ENCODE measurements around the gene SLC26A2. TPM values are rescaled to one million over a fixed set of nuclear protein-coding genes. Genes with fewer than 3 reads are reported as not detected.
"Not testable (repeated sequence)": the region's sequence is repeated elsewhere in the genome, so short reads cannot be mapped to it uniquely, and the experiment has no call there.

Gene SLC26A2
- total RNA-seq, 1 donor from 2014 or later = 8.3 TPM

DNA sequence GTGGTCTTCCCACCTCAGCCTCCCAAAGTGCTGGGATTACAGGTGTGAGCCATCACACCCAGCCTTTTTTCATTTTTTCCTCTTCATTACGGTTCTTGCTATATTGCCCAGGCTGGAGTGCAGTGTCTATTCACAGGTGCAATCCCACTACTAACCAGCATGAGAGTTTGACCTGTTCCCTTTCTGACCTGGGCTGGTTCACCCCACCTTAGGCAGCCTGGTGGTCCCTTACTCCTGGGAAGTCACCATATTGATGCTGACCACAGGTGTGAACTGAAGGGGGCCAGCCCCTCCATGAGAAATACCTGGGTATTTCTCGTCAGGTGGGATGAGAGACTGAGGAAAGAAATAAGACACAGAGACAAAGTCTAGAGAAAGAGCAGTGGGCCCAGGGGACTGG lies 18.4 kb upstream of the SLC26A2 start:
- Mint-ChIP-seq H3K4me3 (no peak overlapping the region), H3K4me1 (peaks cover 6% of the 10 kb centered on the region), H3K27ac (no peak overlapping the region), H3K9me3 (no peaks in the 10 kb centered on the region), H3K27me3 (peaks cover 8% of the 10 kb centered on the region), H3K36me3 (ENCODE audit: low read depth) (no peaks in the 10 kb centered on the region)
- no peak for DNase-seq
- intact Hi-C loops (cut with micrococcal nuclease) = no loop called here

- H3K27me3 Mint-ChIP-seq; H3K4me1 Mint-ChIP-seq; H3K27ac Mint-ChIP-seq; DNase-seq; H3K9me3 Mint-ChIP-seq; H3K36me3 Mint-ChIP-seq (ENCODE audit: low read depth); H3K4me3 Mint-ChIP-seq; intact Hi-C loops (cut with micrococcal nuclease): not testable (repeated sequence)
Observed at GRCh38 chr5:149942741-149943169, 17.8 kb upstream of the SLC26A2 start.

GRCh38 chr5:149943177-149943949 lies 17.2 kb upstream of the SLC26A2 start:
- H3K4me3 Mint-ChIP-seq; H3K36me3 Mint-ChIP-seq (ENCODE audit: low read depth); H3K27ac Mint-ChIP-seq; H3K27me3 Mint-ChIP-seq; H3K9me3 Mint-ChIP-seq; DNase-seq; H3K4me1 Mint-ChIP-seq; intact Hi-C loops (cut with micrococcal nuclease): not testable (repeated sequence)

GRCh38 chr5:149944666-149945065 lies 15.9 kb upstream of the SLC26A2 start, which contains the start of gene PDE6A:
Gene PDE6A, minus strand, starts transcription at chr5:149944793. Its CDS starts 120 bp downstream, at chr5:149944673.
- intact Hi-C loops (cut with micrococcal nuclease) = no loop called here
- Mint-ChIP-seq H3K4me1 (peaks cover 6% of the 10 kb centered on the region), H3K36me3 (ENCODE audit: low read depth) (no peaks in the 10 kb centered on the region), H3K4me3 (no peak within 1 kb of the TSS), H3K9me3 (no peaks in the 10 kb centered on the region), H3K27ac (no peak within 1 kb of the TSS), H3K27me3 (peaks cover 10% of the 10 kb centered on the region)
- no peak for DNase-seq

- no peak for DNase-seq
- Mint-ChIP-seq H3K4me1 (no peaks in the 10 kb centered on the region), H3K27me3 (peaks cover 16% of the 10 kb centered on the region), H3K36me3 (ENCODE audit: low read depth) (no peaks in the 10 kb centered on the region), H3K27ac (no peak overlapping the region), H3K4me3 (no peak overlapping the region), H3K9me3 (no peaks in the 10 kb centered on the region)
- intact Hi-C loops (cut with micrococcal nuclease) = no loop called here
Observed at GRCh38 chr5:149946118-149946517, 14.4 kb upstream of the SLC26A2 start.

DNA sequence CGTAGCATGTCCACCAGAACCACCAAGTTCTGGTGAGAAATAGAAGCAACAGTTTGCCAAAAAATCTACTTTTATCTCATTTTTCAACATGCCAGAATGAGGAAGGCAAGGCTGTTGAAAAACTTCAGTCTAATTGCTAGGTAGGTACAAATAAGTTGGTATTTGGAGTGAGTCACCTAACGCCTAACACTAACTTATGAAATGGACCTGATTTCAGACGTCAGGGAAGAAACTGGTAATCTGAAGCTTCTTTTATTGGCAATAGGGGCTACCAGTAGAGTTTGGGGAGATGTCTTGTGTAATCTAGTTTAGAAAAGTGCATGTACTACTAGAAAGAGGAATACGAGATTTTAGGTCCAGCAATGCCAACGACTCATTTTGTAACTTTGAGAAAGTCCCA lies 11.6 kb upstream of the SLC26A2 start:
- no peaks in the 10 kb centered on the region for H3K9me3 Mint-ChIP-seq
- no peaks in the 10 kb centered on the region for H3K4me1 Mint-ChIP-seq
- H3K4me3 Mint-ChIP-seq = no peak overlapping the region
- H3K36me3 Mint-ChIP-seq (ENCODE audit: low read depth) = no peaks in the 10 kb centered on the region
- DNase-seq = no peak
- no peak overlapping the region for H3K27ac Mint-ChIP-seq
- H3K27me3 Mint-ChIP-seq = peaks cover 23% of the 10 kb centered on the region
- intact Hi-C loops (cut with micrococcal nuclease) = no loop called here

DNA sequence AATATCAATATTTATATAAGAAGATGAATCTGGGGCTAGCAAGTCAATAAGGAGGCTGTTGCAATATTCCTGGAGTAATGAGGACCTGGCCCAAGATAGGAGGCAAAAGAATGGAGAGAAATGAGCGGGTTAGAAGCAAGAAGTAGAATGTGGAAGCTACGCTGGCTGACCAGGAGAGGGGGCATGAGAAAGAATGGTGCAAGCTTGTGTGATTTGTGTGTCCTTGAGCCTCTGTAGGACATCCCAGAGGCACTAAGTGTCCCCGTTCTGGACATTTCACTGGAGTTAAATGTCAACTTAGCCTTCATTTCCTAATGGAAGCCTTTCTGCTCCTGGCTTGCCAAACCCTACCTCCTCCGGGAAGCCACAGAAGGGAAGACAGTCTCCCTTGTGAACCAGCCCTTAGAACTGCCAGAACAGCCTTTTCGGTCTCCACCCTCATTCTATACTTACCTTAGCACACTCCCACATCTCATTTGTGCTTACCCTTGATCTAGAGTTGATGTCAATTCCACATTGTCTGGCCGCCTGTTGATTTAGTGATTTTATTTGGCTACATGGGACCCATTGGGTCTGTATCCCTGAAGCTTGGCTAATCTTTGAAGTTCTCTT lies 9.3 kb upstream of the SLC26A2 start:
- Mint-ChIP-seq H3K36me3 (ENCODE audit: low read depth) (no peaks in the 10 kb centered on the region), H3K4me3 (no peak overlapping the region), H3K27ac (no peak overlapping the region), H3K9me3 (no peaks in the 10 kb centered on the region), H3K4me1 (no peaks in the 10 kb centered on the region), H3K27me3 (peaks cover 22% of the 10 kb centered on the region)
- intact Hi-C loops (cut with micrococcal nuclease) = no loop called here
- no peak for DNase-seq

GRCh38 chr5:149953436-149954121 lies 7.0 kb upstream of the SLC26A2 start:
- H3K9me3 Mint-ChIP-seq = no peaks in the 10 kb centered on the region
- H3K27me3 Mint-ChIP-seq = peaks cover 12% of the 10 kb centered on the region
- intact Hi-C loops (cut with micrococcal nuclease) = no loop called here

GRCh38 chr5:149954798-149955197 lies 5.8 kb upstream of the SLC26A2 start:
- H3K27me3 Mint-ChIP-seq = peaks cover 12% of the 10 kb centered on the region
- intact Hi-C loops (cut with micrococcal nuclease) = no loop called here
- H3K27ac Mint-ChIP-seq = no peak overlapping the region
- H3K9me3 Mint-ChIP-seq = peaks cover 5% of the 10 kb centered on the region
- peaks cover 6% of the 10 kb centered on the region for H3K4me1 Mint-ChIP-seq
- no peaks in the 10 kb centered on the region for H3K36me3 Mint-ChIP-seq (ENCODE audit: low read depth)
- DNase-seq = no peak
- no peak overlapping the region for H3K4me3 Mint-ChIP-seq

More at GRCh38 chr5:149953436-149954121, 7.0 kb upstream of the SLC26A2 start:
- Mint-ChIP-seq H3K36me3 (ENCODE audit: low read depth) (no peaks in the 10 kb centered on the region), H3K4me3 (no peak overlapping the region), H3K4me1 (no peaks in the 10 kb centered on the region), H3K27ac (no peak overlapping the region)
- DNase-seq = no peak

DNA sequence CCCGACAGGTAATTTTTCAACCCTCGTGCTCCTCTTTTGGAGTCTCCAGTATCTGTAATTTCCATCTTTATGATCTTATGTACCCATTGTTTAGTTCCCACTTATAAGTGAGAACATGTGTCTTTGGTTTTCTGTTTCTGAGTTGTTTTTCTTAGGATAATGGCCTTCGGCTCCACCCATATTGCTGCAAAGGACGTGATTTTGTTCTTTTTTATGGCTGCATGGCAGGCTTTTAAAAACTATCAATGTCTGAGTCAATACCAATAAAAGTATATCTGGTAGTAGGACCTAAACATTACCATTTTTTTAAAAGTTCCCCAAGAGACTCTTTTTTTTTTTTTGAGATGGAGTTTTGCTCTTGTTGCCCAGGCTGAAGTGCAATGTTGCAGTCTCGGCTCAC lies 3.9 kb upstream of the SLC26A2 start:
- Mint-ChIP-seq H3K27ac (no peak overlapping the region), H3K27me3 (peaks cover 4% of the 10 kb centered on the region), H3K4me1 (peaks cover 16% of the 10 kb centered on the region), H3K4me3 (no peak overlapping the region), H3K9me3 (peaks cover 5% of the 10 kb centered on the region), H3K36me3 (ENCODE audit: low read depth) (peaks cover 2% of the 10 kb centered on the region)
- intact Hi-C loops (cut with micrococcal nuclease) = no loop called here
- DNase-seq = no peak

DNA sequence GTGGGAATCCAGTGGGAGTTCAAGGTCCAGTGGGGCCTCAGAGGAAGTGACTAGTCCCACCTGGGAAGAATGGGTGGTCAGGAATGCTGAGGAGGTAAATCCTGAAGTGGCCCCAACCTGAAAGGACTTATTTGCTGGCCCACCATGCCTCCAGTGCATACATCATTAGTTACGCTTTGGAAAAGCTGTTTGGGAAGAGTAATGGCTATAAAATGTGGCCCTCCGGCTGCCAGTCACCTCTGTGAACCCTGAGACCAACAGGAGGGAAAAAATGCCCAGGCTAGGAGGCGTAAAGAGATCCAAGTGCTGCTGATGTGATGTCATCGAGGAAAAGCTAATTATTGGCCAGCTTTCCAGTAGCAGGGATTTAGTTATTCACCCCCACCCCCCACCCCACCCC lies 2.7 kb upstream of the SLC26A2 start:
- Mint-ChIP-seq H3K27ac (no peak overlapping the region), H3K9me3 (peaks cover 5% of the 10 kb centered on the region), H3K4me3 (no peak overlapping the region), H3K4me1 (peaks cover 28% of the 10 kb centered on the region), H3K27me3 (no peaks in the 10 kb centered on the region), H3K36me3 (ENCODE audit: low read depth) (peaks cover 6% of the 10 kb centered on the region)
- DNase-seq = no peak
- intact Hi-C loops (cut with micrococcal nuclease) = no loop called here

GRCh38 chr5:149959406-149960236 lies 937 bp upstream of the SLC26A2 start:
- H3K4me1 Mint-ChIP-seq = peaks cover 28% of the 10 kb centered on the region
- DNase-seq = peak; percentile 84
- peaks cover 5% of the 10 kb centered on the region for H3K9me3 Mint-ChIP-seq
- H3K27ac Mint-ChIP-seq = peak overlapping the region; percentile 100
- H3K36me3 Mint-ChIP-seq (ENCODE audit: low read depth) = peaks cover 7% of the 10 kb centered on the region
- H3K4me3 Mint-ChIP-seq = peak overlapping the region; percentile 97
- H3K27me3 Mint-ChIP-seq = no peaks in the 10 kb centered on the region
- intact Hi-C loops (cut with micrococcal nuclease) = loop anchor here (1.0 to 10.0 kb wide), 8 partner anchors 19 to 1577 kb away; partner anchors contain the start of genes FBXO38 and PCYOX1L

DNA sequence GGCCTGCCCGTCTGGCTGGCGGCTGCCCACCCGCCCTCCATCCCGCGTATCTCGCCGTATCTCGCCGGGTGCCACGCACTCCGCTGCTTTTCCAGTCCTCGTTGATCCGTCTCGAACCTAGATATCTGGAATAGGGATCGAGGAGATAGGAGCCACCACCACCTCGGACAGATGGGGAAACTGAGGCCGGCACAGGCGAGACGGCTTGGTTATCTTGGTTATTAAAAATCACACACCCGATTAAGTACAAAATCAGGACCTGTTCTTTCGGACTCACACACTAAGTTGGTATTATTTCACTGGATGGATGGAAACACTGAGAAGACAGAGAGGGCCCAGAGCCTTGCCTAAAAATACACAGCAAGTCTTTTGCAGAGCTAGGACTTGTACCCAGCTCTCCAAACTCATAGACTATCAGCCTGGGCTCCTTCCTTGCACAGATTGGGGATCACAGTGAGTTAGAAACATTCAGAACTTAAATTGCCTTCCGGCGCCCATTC lies 678 bp downstream of the SLC26A2 start:
- peaks cover 28% of the 10 kb centered on the region for H3K4me1 Mint-ChIP-seq
- DNase-seq = no peak
- intact Hi-C loops (cut with micrococcal nuclease) = loop anchor here (2.0 to 10.0 kb wide), 3 partner anchors 30 to 1579 kb away; partner anchors contain the start of genes FBXO38 and PCYOX1L

More for the DNA sequence above, 678 bp downstream of the SLC26A2 start:
- Mint-ChIP-seq H3K27me3 (no peaks in the 10 kb centered on the region), H3K27ac (peak overlapping the region; percentile 79), H3K4me3 (peak overlapping the region; percentile 97), H3K36me3 (ENCODE audit: low read depth) (peaks cover 7% of the 10 kb centered on the region), H3K9me3 (peaks cover 5% of the 10 kb centered on the region)

All from activated CD4-positive, alpha-beta T cell treated with anti-CD3 and anti-CD28 coated beads, Interleukin-2, amount 10 ng/mL, durations not matched to agents 24 days and 14 days (primary cell).